GM19193 (cell line): ENCODE measurements around the gene FOXP1.

Source experiments
- POLR2A ChIP-seq: IDR thresholded peaks from 4 replicates; pipeline ENCODE4 v1.6.1; 2011; ENCODE audit not compliant: insufficient read depth, insufficient read length; ENCODE audit errors: extremely low read depth

Gene FOXP1

DNA sequence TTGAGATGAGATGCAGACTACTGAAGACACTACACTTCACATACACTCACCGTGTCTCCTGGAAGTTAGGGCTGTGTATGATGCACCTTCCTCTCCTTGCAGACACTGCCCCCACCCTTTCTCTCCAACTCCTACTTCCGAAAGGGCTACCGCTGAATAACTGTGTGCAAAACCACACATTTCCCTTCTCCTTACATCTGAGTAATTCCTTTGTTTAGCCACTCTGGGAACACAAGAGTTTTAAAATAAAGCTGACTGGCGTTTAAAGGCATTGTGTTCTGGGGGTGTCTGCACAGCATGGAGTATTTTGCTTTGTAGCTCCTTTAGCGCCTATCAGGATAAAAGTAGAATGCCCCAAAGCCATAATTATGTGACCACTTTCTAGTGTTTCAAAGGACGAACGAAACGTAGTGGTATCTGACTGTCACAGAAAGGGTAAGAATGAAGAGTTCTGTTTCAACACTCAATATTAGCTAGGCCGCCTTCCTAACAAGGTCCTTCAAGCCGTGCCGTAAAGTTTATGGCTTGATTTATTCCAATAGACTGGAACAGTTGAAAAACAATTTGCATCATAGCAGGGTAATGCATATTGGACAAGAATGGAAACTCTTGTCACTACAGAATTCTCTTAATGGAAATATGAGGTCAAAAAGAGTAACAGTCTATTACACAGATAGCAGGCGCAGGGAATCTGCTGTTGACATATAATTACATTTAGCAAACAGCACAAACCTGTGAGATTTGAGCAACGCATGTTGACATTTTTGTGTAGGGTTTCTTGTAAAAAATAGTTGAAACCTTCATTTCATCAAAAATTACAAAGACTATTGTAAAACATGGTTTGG is 619.9 kb downstream of the FOXP1 start:
- no peak for TF ChIP-seq POLR2A

DNA sequence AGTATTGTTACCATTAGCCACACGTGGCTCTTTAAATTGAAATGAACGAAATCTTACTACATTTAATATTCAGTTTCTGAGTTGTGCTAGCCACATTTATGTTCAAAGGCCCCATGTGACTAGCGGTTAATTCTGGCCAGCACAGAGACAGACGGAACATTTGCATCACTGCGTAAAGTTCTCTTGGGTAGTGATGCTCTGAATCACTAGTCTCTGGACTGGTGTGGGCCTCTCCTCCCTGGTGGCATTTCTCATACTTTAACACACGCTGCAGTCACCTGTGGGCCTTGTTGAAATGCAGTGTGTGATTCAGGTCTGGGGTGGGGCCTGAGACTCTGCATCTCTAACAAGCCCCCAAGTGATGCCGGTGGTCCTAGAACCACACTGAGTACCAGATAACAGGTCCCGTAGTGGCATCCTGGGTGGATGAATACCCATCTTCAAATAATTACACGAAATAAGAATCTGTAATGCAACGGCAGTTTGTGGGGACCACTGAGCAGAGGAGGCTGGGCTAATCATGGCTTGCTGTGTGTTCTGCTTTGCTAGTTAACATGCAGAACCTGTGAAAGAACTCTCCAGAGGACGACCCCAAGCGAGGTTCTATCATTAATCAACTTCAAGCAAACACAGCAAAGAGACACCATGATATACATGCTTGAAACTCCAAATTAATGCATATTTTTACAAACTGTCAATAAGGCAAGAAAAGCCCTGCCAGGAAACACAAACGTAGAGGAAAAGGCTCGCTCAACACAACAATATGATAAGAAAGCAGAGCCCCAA is 623.8 kb downstream of the FOXP1 start:
- TF ChIP-seq POLR2A, result no peak

DNA sequence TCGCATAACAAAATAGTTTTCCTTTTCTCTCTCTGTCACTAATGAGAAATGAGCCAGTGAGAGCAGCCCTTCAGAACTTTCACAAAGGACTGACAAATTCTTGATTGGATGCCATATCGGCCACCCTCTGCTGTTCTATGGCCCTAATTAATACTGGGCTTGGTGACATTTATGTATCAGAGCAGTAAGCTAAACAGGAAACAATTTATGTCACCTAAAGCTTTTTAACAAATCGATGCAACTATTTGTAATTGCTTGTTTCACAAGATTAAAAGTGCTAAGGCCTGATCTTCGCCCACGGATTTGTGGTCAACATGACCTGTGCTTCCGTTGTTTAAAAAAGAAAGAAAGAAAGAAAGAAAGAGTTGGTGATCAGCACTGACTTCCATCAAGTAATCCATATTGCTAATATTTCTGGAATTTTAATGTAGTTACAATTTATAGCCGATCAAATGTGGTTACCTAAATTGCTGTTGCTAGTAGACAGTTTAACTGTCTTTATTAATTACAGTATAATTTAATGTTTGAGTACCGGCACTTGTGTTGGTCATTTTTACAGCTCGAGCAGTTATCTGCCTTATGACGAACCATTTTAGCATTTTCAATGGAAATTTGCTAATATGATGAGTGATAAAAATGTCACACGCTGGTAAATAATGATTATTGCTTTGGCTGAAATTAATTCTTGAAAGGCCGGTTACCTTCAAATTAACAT is 631.3 kb downstream of the FOXP1 start:
- TF ChIP-seq POLR2A, result no peak

DNA sequence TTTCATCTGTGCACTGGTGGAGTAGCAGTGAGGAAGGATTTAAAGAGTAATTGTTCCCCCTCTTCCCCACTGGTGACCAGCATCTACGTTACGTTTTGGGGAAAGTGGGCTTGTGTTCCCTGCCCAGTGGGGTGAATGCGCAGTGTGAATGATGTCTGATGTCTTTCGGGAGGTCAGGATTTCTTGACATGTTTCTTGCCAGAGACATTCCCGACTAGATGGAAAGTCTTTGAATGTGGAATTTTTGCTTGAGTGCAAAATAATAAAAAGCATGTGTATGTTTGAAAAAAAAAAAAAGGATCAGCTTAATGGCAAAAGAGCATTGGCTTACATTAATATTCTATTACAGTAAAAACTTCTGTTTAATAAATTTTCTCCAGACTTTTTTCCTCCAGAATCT is 632.2 kb downstream of the FOXP1 start:
- TF ChIP-seq POLR2A, result no peak

DNA sequence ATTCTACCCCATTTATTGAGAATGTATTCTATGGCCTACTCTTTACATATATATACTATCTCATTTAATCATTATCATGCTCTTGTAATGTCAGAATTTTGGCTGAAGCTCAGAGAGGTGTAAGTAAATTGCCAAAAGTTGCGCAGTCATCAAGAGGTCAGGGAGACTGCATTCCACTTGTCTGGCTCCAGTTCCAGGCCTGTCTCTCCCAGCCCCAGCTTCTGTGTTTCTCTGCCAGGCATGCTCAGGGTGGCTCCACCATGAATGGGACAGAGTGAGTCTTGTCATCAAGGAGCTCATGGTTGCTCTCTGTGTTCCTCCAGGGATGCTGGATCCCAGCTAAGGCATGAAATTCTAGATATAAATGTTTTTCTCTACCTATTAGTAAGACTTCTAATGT is 635.9 kb downstream of the FOXP1 start:
- no peak for TF ChIP-seq POLR2A

DNA sequence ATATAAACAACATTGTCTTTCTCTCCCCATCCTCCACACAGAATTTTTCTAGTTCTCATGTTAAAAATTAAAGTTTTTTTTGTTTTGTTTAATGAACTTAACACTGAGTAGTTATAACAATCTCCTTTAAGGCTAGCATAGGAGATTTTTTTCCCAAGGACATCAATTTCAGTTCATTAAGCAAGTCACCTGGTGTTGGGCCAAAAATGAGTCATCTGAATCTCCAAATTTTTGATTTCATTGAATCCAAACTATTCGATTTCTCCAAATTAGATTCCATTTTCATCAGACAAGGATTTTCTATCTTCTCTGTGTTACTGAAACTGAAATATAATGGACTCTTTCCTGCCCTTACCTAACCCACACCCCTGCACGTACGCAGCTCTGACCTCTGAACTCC is 639.6 kb downstream of the FOXP1 start:
- no peak for TF ChIP-seq POLR2A

DNA sequence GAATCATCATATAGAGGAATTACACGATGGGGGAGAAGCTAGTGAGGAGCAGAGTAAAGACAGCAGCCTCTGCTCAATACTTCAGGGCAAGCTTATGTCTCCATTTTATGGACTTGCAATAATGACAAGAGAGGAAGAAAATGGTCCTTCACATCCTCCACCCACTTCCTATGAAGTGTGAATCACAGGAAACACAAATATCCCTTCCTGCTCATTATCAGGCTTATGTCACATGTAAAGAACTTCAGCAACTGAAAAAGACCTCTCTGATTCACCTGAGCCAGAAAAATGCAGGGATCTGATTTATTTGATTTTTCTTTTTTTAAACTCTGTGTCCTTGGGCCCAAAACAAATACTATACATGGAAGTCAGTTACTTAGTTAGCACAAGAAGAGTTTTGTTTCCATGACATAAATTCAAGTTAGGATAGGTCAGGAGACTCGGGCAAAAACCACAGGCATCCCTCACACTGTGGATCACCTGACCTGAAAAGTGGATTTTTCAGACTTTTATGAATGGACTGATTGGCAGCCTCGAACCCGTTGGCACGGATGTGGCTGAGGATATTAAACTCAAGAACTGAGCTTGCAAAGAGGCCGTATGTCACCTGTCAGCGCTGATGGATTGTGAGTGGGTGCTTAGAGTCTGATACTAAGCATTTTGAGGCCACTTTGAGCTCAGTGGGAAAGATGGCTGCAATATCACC is 650.3 kb downstream of the FOXP1 start:
- TF ChIP-seq POLR2A, result no peak

DNA sequence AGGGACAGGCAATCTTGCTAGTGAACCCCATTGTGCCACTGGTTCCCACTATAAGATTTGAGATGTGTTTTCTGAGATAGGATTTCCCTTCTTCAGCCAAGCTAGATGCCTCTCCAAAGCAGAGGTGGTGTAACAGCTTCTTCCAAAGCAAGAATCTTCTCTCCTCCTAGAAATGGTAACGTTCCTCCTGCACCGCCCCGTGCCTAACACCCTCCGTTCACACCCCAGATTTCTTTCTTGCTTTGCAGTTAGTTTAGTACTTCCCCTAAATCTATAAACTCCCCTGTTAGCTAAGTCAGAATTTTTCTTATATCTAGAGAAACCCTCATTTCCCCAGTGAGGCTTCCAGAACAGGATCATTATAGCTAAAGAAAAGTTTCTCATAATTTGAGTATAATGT is 653.5 kb downstream of the FOXP1 start:
- no peak for TF ChIP-seq POLR2A

DNA sequence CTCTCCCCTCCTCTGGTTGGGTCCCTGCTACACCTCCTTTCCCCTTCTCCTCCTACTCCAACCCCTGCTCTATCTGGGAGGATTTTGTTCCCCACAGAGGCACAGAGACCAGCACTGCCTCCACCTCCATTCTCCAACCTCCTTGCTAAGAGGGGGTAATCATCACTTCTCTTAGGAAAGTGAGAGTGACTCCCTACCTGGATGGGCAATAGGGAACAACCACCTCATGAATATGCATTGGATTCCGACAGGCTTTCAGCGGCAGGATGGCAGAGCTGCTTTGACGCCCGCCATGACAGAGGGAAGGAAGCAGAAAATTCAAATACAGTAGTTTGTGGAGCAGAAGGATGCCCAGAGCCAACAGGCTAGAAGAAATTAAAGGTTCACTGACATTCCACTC is 656.3 kb downstream of the FOXP1 start:
- TF ChIP-seq POLR2A, result no peak

DNA sequence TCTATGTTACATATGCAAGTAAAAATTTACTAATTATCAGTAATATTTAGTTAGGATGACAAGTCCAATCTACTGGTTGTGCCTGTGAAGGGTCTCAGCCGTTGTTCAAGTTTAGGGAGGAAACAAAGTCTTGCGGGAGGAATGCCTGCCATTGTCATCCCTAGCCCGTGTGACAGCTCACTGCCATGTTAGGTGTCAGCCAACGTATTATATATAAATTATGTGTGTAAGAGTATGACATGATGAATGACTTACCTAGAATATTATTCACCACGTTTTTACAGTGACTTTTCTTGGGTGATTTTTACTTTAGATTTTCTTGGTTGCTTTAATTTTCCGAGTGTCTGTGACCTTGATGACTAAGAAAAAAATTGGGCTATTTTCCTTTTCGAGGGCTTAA is 656.7 kb downstream of the FOXP1 start:
- TF ChIP-seq POLR2A, result no peak

DNA sequence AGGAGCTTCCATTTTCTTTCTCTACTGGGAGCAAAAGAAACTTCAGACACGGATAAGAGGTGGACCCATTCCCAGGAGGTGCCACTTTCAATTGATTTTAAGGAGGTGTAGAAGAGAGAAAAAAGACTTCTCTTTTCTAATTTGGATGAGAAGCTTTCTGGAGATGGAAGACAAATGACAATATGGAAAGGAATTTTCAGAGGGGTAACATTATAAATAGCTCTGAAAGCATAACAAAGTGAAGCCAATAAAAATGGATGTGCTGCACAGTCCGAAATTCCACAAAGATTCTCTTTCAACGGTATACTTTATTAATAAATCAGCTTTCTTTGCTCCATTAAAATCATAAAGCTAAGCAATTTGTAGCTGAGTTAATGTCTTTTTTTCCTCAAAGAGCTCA is 663.9 kb downstream of the FOXP1 start:
- no peak for TF ChIP-seq POLR2A

DNA sequence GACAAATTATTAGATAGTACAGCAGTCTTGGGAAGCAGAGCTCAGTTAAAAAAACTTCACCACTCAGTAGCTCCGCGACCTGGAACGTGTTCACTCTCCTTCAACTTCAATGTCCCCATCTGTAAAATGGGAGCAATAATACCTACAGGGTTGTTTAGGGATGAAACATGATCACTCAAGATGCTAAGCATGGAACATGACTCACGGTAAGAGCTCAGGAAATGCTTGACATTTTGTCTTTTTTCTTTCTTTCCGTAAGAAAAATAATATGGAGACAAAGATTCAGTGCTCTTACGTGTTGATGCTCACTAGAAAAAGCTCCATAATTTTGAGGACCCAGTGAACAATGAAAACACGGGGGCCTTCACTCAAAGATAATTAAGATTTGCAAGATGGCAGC is 664.4 kb downstream of the FOXP1 start:
- no peak for TF ChIP-seq POLR2A

DNA sequence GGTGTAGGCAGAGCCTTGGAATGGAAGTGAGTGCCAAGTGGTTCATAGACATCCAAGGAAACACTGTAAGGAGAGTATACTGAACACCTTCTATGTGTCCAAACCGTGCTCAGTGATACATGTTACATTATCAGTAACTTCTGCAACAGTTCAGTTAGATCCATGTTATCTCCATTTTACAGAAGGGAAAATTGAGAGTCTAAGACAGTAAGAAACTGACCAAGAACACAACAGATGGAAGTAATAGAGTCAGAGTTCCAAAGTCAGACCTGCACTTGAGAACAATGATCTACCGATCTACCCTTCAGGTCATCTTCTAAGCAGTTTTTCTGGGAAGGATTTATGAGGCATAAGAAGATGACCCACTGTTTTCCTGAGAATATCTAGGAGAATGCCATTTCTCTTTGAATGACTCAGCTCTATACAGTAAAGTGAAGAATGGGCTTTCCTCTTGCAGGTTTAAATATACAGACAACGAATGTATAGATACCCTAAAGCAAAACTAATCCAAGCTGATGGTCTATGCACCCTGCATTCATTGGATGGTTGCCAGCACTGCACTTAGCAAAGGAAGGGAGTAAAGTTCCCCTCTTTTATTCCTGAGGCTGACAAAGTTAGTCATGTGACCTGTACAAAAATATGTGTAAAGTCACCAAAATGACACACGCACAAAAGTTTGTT is 667.0 kb downstream of the FOXP1 start:
- no peak for TF ChIP-seq POLR2A

DNA sequence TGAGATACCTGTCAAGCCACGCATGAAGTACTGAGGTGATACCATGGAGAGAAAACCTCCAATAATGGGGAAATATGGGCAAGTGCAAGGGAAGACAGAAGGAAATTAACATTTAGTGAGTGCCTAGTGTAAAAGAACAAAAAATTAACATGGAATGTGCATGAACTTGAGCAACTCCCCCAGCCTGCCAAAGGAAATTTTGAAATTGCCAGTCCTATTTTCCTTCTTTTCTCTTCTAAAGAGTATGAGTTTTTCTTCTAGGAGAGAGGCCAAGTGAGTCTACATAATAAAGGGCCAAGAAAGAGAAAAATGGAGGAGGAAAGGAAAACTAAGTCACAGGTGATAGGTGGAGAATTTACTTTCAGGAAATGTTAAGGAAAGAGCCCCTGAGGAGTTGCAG is 668.7 kb downstream of the FOXP1 start:
- no peak for TF ChIP-seq POLR2A
